SK-N-SH (cell line): ENCODE data around the gene CASS4. TPM values are rescaled to one million over a fixed set of nuclear protein-coding genes. Genes with fewer than 3 reads are reported as not detected.

Source experiments
- CTCF ChIA-PET: fragments of 300-600, 350-600 bp; formaldehyde crosslinking; extraction: SDS; loops from one replicate; lab custom pipeline; 2021; lab: Yijun Ruan, JAX
- POLR2A ChIA-PET: fragments of 350-600 bp; sonication (Branson Sonifier 250); formaldehyde crosslinking; extraction: SDS; loops from one replicate; lab custom pipeline; 2020; ENCODE audit warnings: antibody characterized with exemption, inconsistent platforms; lab: Yijun Ruan, JAX
- DNase-seq: peaks from one replicate; pipeline ENCODE4 v3.0.0; 2012
- H2AFZ ChIP-seq: fragments of 200-600 bp; sonication (generic); 2 replicates; pipeline ENCODE4 v1.8.1; 2016; ENCODE audit warnings: antibody characterized with exemption, mild to moderate bottlenecking, low read depth
- H3F3A ChIP-seq: fragments of 200-600 bp; sonication (generic); replicated peaks from 2 replicates; pipeline ENCODE3; 2016; ENCODE audit warnings: antibody characterized with exemption, mild to moderate bottlenecking; ENCODE audit not compliant: insufficient read depth
- H3K27ac ChIP-seq, 2 experiments: fragments of 200-500 bp in 1 of 2; fragments of 200-600 bp in 1 of 2; sonication (Bioruptor generic) in 1 of 2; sonication (generic), shearing (Covaris generic) in 1 of 2; 2 replicates each; pipeline versions ENCODE4 v1.5.1 to v1.6.1; 2014 to 2016; ENCODE audit warnings: low read depth in 2 of 2, inconsistent platforms in 1 of 2, low read length in 1 of 2, mild to moderate bottlenecking in 1 of 2, mixed read lengths in 1 of 2
- H3K27me3 ChIP-seq: fragments of 200-600 bp; sonication (generic), shearing (Covaris generic); 2 replicates; pipeline ENCODE4 v1.6.1; 2016; ENCODE audit warnings: mixed run types; ENCODE audit not compliant: insufficient read depth
- H3K36me3 ChIP-seq, 2 experiments: fragments of 200-500 bp in 1 of 2; fragments of 200-600 bp in 1 of 2; sonication (Bioruptor generic) in 1 of 2; sonication (generic) in 1 of 2; replicated peaks in 1 of 2; 2 replicates each; pipeline versions ENCODE3 to v1.5.1; 2014 to 2016; ENCODE audit warnings: low read length in 1 of 2, mild to moderate bottlenecking in 1 of 2; ENCODE audit not compliant: insufficient read depth in 2 of 2, control insufficient read depth in 1 of 2
- H3K4me1 ChIP-seq, 2 experiments: fragments of 200-500 bp in 1 of 2; fragments of 200-600 bp in 1 of 2; sonication (Bioruptor generic) in 1 of 2; sonication (generic), shearing (Covaris generic) in 1 of 2; 2 replicates each; pipeline versions ENCODE4 v1.5.1 to v1.6.1; 2014 to 2016; ENCODE audit warnings: low read depth in 1 of 2, low read length in 1 of 2, mixed run types in 1 of 2; ENCODE audit not compliant: insufficient read depth in 2 of 2, control insufficient read depth in 1 of 2
- H3K4me2 ChIP-seq: fragments of 200-600 bp; sonication (generic), shearing (Covaris generic); 2 replicates; pipeline ENCODE4 v1.6.1; 2017; ENCODE audit warnings: mixed run types
- H3K4me3 ChIP-seq, 2 experiments: fragments of 200-500 bp in 1 of 2; fragments of 200-600 bp in 1 of 2; sonication (Bioruptor generic) in 1 of 2; sonication (generic), shearing (Covaris generic) in 1 of 2; 2 replicates each; pipeline versions ENCODE4 v1.5.1 to v1.8.1; 2014 to 2016; ENCODE audit warnings: low read depth in 2 of 2, inconsistent platforms in 1 of 2, low read length in 1 of 2, mild to moderate bottlenecking in 1 of 2, mixed read lengths in 1 of 2, moderate library complexity in 1 of 2
- H3K79me2 ChIP-seq: fragments of 200-600 bp; sonication (generic); 2 replicates; pipeline ENCODE4 v1.8.1; 2017; ENCODE audit warnings: mild to moderate bottlenecking; ENCODE audit not compliant: insufficient read depth
- H3K9ac ChIP-seq: fragments of 200-600 bp; sonication (generic); 2 replicates; pipeline ENCODE4 v1.6.1; 2017; ENCODE audit warnings: mixed run types
- H3K9me2 ChIP-seq: fragments of 200-600 bp; sonication (generic); 2 replicates; pipeline ENCODE4 v1.6.1; 2017; ENCODE audit warnings: mixed run types
- H3K9me3 ChIP-seq: fragments of 200-600 bp; sonication (generic); 2 replicates; pipeline ENCODE4 v1.6.1; 2017; ENCODE audit warnings: mixed run types, mild to moderate bottlenecking, moderate library complexity
- H4K20me1 ChIP-seq: fragments of 200-600 bp; sonication (generic); 2 replicates; pipeline ENCODE4 v1.6.1; 2017; ENCODE audit warnings: mild to moderate bottlenecking, mixed run types; ENCODE audit not compliant: insufficient read depth
- CHD2 ChIP-seq: fragments of 150-350 bp; IDR thresholded peaks from 2 replicates; pipeline ENCODE4 v1.6.1; 2018; ENCODE audit warnings: low read length; ENCODE audit not compliant: partially characterized antibody
- ELF1 ChIP-seq: IDR thresholded peaks from 2 replicates; pipeline ENCODE4 v1.4.0; 2012
- FOXJ3 ChIP-seq: sonication (generic); formaldehyde crosslinking; IDR thresholded peaks from 2 replicates; pipeline ENCODE4 v1.5.1; 2020; ENCODE audit warnings: mild to moderate bottlenecking, missing genetic modification reagents
- MXI1 ChIP-seq: IDR thresholded peaks from 2 replicates; pipeline ENCODE4 v1.6.1; 2012; ENCODE audit warnings: mild to moderate bottlenecking, low read depth, low read length, improper control_type of control experiment
- NFIC ChIP-seq: IDR thresholded peaks from 2 replicates; pipeline ENCODE4 v1.4.0; 2012; ENCODE audit warnings: borderline replicate concordance
- NRF1 ChIP-seq: IDR thresholded peaks from 2 replicates; pipeline ENCODE4 v1.6.1; 2012; ENCODE audit warnings: low read depth, mild to moderate bottlenecking, low read length
- POLR2AphosphoS5 ChIP-seq: IDR thresholded peaks from 2 replicates; pipeline ENCODE4 v1.6.1; 2012; ENCODE audit warnings: low read depth, low read length
- RFX5 ChIP-seq: IDR thresholded peaks from 2 replicates; pipeline ENCODE4 v1.6.1; 2012; ENCODE audit warnings: mild to moderate bottlenecking, improper control_type of control experiment, low read length
- SMC3 ChIP-seq: IDR thresholded peaks from 2 replicates; pipeline ENCODE4 v1.6.1; 2012; ENCODE audit warnings: low read depth, low read length, improper control_type of control experiment
- TAF1 ChIP-seq: IDR thresholded peaks from 2 replicates; pipeline ENCODE4 v1.6.1; 2012; ENCODE audit warnings: low read depth, mild to moderate bottlenecking, low read length, moderate library complexity, borderline replicate concordance
- TCF12 ChIP-seq: IDR thresholded peaks from 2 replicates; pipeline ENCODE4 v1.4.0; 2012
- YY1 ChIP-seq: IDR thresholded peaks from 2 replicates; pipeline ENCODE4 v1.4.0; 2012; ENCODE audit warnings: low read depth, mild to moderate bottlenecking
- WGBS: methylation state at CpG from one replicate; pipeline ENCODE4 v1.1.6; 2017; ENCODE audit warnings: low lambda C conversion rate; 5-methylcytosine and 5-hydroxymethylcytosine counted together
- polyA plus RNA-seq, 3 experiments: library from polyadenylated mRNA; depleted of rRNA; stranded (reverse); fragments of >200 nt; gene quantifications; 2 replicates each; pipeline ENCODE4 v1.2.3, GENCODE V29; 2012
- TF ChIP-seq, protein P1 (sequence below): IDR thresholded peaks from 2 replicates; pipeline ENCODE4 v1.4.0; 2012; ENCODE audit warnings: low read depth
- TF ChIP-seq, protein P2 (sequence below): IDR thresholded peaks from 2 replicates; pipeline ENCODE4 v1.4.0; 2012; ENCODE audit warnings: low read depth, borderline replicate concordance
- TF ChIP-seq, protein P3 (sequence below): IDR thresholded peaks from 2 replicates; pipeline ENCODE4; 2012
- TF ChIP-seq, protein P4 (sequence below): IDR thresholded peaks from 2 replicates; pipeline ENCODE4 v1.4.0; 2012; ENCODE audit warnings: low read depth, borderline replicate concordance

The CASS4 gene
- polyA plus RNA-seq, 1 of the 3 experiments (the other 2 are of a cell fraction): not detected

DNA sequence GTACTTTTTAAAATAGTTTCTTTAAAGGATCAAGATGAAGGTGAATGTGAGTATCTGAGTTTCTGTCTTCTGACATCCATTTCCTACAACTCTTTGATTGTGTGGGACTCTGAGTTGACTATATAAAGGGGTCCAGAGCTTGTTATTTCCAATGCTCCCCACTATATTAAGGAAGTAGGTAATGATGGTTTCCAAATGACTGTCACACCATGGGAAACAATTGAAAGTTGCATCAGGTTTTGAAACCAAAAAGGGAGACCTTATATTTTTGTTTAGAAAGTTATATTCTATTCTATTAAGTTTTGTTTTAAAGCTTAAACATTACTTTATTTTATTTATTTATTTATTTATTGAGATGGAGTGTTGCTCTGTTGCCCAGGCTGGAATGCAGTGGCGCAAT, 11.2 kb downstream of the CASS4 start:
- no peak overlapping the region for H3K4me2 ChIP-seq
- ChIA-PET CTCF (interaction anchor here (0.6 kb wide), 1 partner anchor 1173 kb away, joined by 3 read pairs; no protein-coding TSS in a partner anchor), POLR2A (no interaction called here)
- peak overlapping the region; percentile 69; the same call in 1 of the 2 replicates for H2AFZ ChIP-seq
- DNase-seq: no peak
- H3K27me3 ChIP-seq: no peaks in the 10 kb centered on the region
- peaks cover 3% of the 10 kb centered on the region for H3F3A ChIP-seq
- H3K9ac ChIP-seq: no peak overlapping the region
- H3K27ac ChIP-seq: no peak overlapping the region
- no peaks in the 10 kb centered on the region for H3K9me3 ChIP-seq
- 96% methylated on average over 1 of the region's 1 CpG for WGBS
- no peak overlapping the region for H3K4me3 ChIP-seq
- TF ChIP-seq ELF1: no peak
- no peak for TF ChIP-seq YY1
- no peak for TF ChIP-seq TCF12
- TF ChIP-seq RFX5: no peak
- TF ChIP-seq CHD2: no peak
- no peak for TF ChIP-seq NRF1
- no peaks in the 10 kb centered on the region for H4K20me1 ChIP-seq
- no peaks in the 10 kb centered on the region for H3K9me2 ChIP-seq
- H3K36me3 ChIP-seq: no peaks in the 10 kb centered on the region
- peaks cover 0 to 16% of the 10 kb centered on the region in 2 experiments; a peak in 1 of 4 replicates for H3K4me1 ChIP-seq
- no peaks in the 10 kb centered on the region for H3K79me2 ChIP-seq

DNA sequence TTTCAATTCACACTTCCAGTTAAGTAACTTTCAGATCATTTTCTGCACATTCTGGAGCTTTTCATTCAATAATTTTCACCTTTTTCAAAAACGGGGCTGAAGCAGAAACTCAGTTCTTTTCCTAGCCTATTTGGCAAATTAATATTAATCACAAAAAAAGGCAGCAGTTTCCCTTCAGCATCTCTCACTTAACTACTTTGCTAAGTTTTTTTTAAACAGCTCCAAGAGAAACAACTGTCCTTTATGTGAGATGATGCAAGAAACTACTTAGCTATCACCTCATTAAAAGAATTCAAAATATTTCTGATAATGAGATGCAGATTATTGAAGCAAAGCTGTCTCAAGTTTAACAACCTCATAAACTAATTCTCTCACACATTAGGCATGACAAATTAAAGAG, 11.8 kb downstream of the CASS4 start:
- no peak overlapping the region for H3K4me3 ChIP-seq
- POLR2A ChIA-PET: no interaction called here
- no peak overlapping the region for H2AFZ ChIP-seq
- H3K9ac ChIP-seq: no peak overlapping the region
- no peak for TF ChIP-seq NRF1
- TF ChIP-seq FOXJ3 (CRISPR knock-in tag): no peak
- TF ChIP-seq MXI1: no peak
- TF ChIP-seq, protein P1, sequence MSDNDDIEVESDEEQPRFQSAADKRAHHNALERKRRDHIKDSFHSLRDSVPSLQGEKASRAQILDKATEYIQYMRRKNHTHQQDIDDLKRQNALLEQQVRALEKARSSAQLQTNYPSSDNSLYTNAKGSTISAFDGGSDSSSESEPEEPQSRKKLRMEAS: no peak
- no peak for TF ChIP-seq TAF1
- TF ChIP-seq, protein P2, sequence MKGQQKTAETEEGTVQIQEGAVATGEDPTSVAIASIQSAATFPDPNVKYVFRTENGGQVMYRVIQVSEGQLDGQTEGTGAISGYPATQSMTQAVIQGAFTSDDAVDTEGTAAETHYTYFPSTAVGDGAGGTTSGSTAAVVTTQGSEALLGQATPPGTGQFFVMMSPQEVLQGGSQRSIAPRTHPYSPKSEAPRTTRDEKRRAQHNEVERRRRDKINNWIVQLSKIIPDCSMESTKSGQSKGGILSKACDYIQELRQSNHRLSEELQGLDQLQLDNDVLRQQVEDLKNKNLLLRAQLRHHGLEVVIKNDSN: no peak
- no peak overlapping the region for H3K27ac ChIP-seq
- H3K9me3 ChIP-seq: no peaks in the 10 kb centered on the region
- no peaks in the 10 kb centered on the region for H3K9me2 ChIP-seq
- peaks cover 0 to 14% of the 10 kb centered on the region in 2 experiments; a peak in 1 of 4 replicates for H3K4me1 ChIP-seq
- no peak overlapping the region for H3K4me2 ChIP-seq
- no peaks in the 10 kb centered on the region for H3K27me3 ChIP-seq
- DNase-seq: no peak
- H3K79me2 ChIP-seq: no peaks in the 10 kb centered on the region
- no peaks in the 10 kb centered on the region for H3K36me3 ChIP-seq
- WGBS: 18% methylated on average over 1 of the region's 1 CpG
- CTCF ChIA-PET: no interaction called here
- no peaks in the 10 kb centered on the region for H4K20me1 ChIP-seq
- peaks cover 3% of the 10 kb centered on the region for H3F3A ChIP-seq

DNA sequence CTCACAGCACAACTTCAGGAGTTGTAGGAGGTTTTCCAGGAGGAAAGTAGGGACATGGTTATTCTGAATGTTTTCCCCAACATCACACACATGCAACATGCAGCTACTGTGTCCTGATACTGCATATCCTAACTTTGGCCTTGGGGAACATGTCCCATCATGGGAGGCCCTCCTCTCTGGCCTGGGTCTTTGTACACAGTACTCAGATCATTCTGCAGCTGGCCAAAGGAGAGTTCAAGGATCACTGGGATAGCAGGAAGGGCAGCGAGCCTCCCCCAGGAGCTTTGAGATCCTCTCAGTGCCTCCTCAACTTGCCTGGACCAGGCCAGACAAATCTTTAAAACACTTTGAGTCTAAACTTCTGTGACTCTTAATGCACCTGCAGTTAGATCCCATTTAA, 12.9 kb downstream of the CASS4 start:
- no peak overlapping the region for H3K9ac ChIP-seq
- no peak for DNase-seq
- ChIA-PET POLR2A (no interaction called here), CTCF (no interaction called here)
- peaks cover 0 to 10% of the 10 kb centered on the region in 2 experiments; a peak in 1 of 4 replicates for H3K4me1 ChIP-seq
- no peak overlapping the region for H2AFZ ChIP-seq
- H3K9me3 ChIP-seq: no peaks in the 10 kb centered on the region
- no peaks in the 10 kb centered on the region for H4K20me1 ChIP-seq
- H3K9me2 ChIP-seq: no peaks in the 10 kb centered on the region
- H3K4me3 ChIP-seq: no peak overlapping the region
- no peaks in the 10 kb centered on the region for H3K27me3 ChIP-seq
- peaks cover 3% of the 10 kb centered on the region for H3F3A ChIP-seq
- no peak overlapping the region for H3K27ac ChIP-seq
- no peaks in the 10 kb centered on the region for H3K36me3 ChIP-seq
- H3K79me2 ChIP-seq: no peaks in the 10 kb centered on the region
- WGBS: no CpG with 5 or more reads among the region's 1 CpG
- no peak for TF ChIP-seq SMC3
- TF ChIP-seq, protein P3, sequence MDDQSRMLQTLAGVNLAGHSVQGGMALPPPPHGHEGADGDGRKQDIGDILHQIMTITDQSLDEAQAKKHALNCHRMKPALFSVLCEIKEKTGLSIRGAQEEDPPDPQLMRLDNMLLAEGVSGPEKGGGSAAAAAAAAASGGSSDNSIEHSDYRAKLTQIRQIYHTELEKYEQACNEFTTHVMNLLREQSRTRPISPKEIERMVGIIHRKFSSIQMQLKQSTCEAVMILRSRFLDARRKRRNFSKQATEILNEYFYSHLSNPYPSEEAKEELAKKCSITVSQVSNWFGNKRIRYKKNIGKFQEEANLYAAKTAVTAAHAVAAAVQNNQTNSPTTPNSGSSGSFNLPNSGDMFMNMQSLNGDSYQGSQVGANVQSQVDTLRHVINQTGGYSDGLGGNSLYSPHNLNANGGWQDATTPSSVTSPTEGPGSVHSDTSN: no peak
- TF ChIP-seq, protein P4, sequence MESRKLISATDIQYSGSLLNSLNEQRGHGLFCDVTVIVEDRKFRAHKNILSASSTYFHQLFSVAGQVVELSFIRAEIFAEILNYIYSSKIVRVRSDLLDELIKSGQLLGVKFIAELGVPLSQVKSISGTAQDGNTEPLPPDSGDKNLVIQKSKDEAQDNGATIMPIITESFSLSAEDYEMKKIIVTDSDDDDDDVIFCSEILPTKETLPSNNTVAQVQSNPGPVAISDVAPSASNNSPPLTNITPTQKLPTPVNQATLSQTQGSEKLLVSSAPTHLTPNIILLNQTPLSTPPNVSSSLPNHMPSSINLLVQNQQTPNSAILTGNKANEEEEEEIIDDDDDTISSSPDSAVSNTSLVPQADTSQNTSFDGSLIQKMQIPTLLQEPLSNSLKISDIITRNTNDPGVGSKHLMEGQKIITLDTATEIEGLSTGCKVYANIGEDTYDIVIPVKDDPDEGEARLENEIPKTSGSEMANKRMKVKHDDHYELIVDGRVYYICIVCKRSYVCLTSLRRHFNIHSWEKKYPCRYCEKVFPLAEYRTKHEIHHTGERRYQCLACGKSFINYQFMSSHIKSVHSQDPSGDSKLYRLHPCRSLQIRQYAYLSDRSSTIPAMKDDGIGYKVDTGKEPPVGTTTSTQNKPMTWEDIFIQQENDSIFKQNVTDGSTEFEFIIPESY: no peak
- no peak for TF ChIP-seq POLR2AphosphoS5
- TF ChIP-seq NFIC: no peak
- TF ChIP-seq, all 33 proteins: peak for 0
- H3K4me2 ChIP-seq: no peak overlapping the region
